Body of pancreas (tissue), 4 donors: ENCODE measurements around the gene PSMB7.

Source experiments
- POLR2A ChIP-seq, 3 donors: fragments of 450-650 bp; IDR thresholded peaks; one replicate each; pipeline ENCODE4 v1.6.1; 2016; ENCODE audit warnings: antibody characterized with exemption in 3 of 3, mild to moderate bottlenecking in 2 of 3
- TF ChIP-seq, protein P1 (sequence below), 7 experiments: fragments of 450-650 bp in 4 of 7; fragments of 200-600 bp in 3 of 7; sonication (generic) in 3 of 7; IDR thresholded peaks; one replicate each; pipeline ENCODE4 v1.5.1; 2016 to 2019; ENCODE audit warnings: antibody characterized with exemption in 7 of 7

DNA sequence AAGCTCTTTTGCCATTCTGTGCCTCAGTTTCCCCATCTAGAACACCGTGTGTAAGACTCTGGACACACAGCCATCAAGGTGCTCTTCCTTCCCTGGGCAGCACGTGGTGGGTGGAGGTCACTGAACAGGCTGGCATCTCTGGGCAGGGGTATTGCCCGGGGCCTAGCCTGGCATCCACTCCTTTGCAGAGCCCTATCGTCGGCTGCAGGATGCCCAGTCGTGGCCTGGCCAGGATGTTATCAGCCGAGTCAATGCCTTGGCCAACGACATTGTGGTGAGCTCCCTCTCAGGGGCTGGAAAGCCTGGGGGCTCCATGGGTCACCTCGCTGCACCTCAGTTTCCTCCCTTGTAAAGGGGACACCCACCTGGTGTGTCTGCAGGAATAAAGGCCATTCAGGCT, 39.1 kb upstream of the PSMB7 start:
- TF ChIP-seq, protein P1, sequence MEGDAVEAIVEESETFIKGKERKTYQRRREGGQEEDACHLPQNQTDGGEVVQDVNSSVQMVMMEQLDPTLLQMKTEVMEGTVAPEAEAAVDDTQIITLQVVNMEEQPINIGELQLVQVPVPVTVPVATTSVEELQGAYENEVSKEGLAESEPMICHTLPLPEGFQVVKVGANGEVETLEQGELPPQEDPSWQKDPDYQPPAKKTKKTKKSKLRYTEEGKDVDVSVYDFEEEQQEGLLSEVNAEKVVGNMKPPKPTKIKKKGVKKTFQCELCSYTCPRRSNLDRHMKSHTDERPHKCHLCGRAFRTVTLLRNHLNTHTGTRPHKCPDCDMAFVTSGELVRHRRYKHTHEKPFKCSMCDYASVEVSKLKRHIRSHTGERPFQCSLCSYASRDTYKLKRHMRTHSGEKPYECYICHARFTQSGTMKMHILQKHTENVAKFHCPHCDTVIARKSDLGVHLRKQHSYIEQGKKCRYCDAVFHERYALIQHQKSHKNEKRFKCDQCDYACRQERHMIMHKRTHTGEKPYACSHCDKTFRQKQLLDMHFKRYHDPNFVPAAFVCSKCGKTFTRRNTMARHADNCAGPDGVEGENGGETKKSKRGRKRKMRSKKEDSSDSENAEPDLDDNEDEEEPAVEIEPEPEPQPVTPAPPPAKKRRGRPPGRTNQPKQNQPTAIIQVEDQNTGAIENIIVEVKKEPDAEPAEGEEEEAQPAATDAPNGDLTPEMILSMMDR (IDR thresholded peaks at IDR 0.05), result no peak
- TF ChIP-seq POLR2A (IDR thresholded peaks at IDR 0.05), result no peak
